HG02840 (cell line): ENCODE measurements around the gene KCNG2.

ENCODE experiments used
- ATAC-seq: cut with Tn5 transposase; IDR thresholded peaks from one replicate; pipeline ENCODE4 v1.9.1; 2021; ENCODE audit warnings: mild to moderate bottlenecking, moderate library complexity, moderate number of reproducible peaks; ENCODE audit not compliant: unreplicated experiment, low FRiP score

Gene KCNG2

GRCh38 chr18:79916128-79916494 is 118.4 kb downstream of the KCNG2 start:
- no peak for ATAC-seq

- no peak for ATAC-seq
These were observed 118.9 kb downstream of the KCNG2 start for GRCh38 chr18:79916546-79917168.

GRCh38 chr18:79917169-79917852 is 119.6 kb downstream of the KCNG2 start:
- ATAC-seq, result no peak

- no peak for ATAC-seq
These were observed 120.3 kb downstream of the KCNG2 start for GRCh38 chr18:79917853-79918614.

- ATAC-seq, result no peak
These were observed 120.9 kb downstream of the KCNG2 start for GRCh38 chr18:79918615-79919011.

GRCh38 chr18:79919089-79919488 is 121.4 kb downstream of the KCNG2 start:
- ATAC-seq, result no peak

- no peak for ATAC-seq
These were observed 124.5 kb downstream of the KCNG2 start for GRCh38 chr18:79921984-79922965.

GRCh38 chr18:79922971-79923411 is 125.3 kb downstream of the KCNG2 start:
- ATAC-seq, result no peak

GRCh38 chr18:79923896-79924585 is 126.3 kb downstream of the KCNG2 start:
- ATAC-seq, result no peak

- ATAC-seq, result no peak
These were observed 127.3 kb downstream of the KCNG2 start for GRCh38 chr18:79924814-79925731.

- no peak for ATAC-seq
These were observed 128.6 kb downstream of the KCNG2 start for GRCh38 chr18:79926306-79926705.

- ATAC-seq, result no peak
These were observed 129.2 kb downstream of the KCNG2 start for GRCh38 chr18:79926715-79927606.

GRCh38 chr18:79927607-79928562 is 130.1 kb downstream of the KCNG2 start:
- no peak for ATAC-seq

- no peak for ATAC-seq
These were observed 130.8 kb downstream of the KCNG2 start for GRCh38 chr18:79928563-79928960.

- no peak for ATAC-seq
These were observed 132.4 kb downstream of the KCNG2 start for GRCh38 chr18:79930020-79930642.

GRCh38 chr18:79931475-79931874 is 133.7 kb downstream of the KCNG2 start:
- ATAC-seq, result no peak
